ENCODE results near the gene PBX1.

GRCh38 chr1:164721228-164721496, 162.2 kb downstream of the PBX1 start:
- TF ChIP-seq, protein P1, sequence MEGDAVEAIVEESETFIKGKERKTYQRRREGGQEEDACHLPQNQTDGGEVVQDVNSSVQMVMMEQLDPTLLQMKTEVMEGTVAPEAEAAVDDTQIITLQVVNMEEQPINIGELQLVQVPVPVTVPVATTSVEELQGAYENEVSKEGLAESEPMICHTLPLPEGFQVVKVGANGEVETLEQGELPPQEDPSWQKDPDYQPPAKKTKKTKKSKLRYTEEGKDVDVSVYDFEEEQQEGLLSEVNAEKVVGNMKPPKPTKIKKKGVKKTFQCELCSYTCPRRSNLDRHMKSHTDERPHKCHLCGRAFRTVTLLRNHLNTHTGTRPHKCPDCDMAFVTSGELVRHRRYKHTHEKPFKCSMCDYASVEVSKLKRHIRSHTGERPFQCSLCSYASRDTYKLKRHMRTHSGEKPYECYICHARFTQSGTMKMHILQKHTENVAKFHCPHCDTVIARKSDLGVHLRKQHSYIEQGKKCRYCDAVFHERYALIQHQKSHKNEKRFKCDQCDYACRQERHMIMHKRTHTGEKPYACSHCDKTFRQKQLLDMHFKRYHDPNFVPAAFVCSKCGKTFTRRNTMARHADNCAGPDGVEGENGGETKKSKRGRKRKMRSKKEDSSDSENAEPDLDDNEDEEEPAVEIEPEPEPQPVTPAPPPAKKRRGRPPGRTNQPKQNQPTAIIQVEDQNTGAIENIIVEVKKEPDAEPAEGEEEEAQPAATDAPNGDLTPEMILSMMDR (IDR thresholded peaks at IDR 0.05) = no peak
- TF ChIP-seq POLR2A (IDR thresholded peaks at IDR 0.05) = no peak

Measured in breast epithelium (tissue), 3 donors.